NCI-H345 treated with DMSO at 0.1 percent for 48 hours (cell line): ENCODE results near the gene PLSCR1.
"Not testable (repeated sequence)": the region's sequence is repeated elsewhere in the genome, so short reads cannot be mapped to it uniquely, and the experiment has no call there.

Experiments
- DNase-seq: peaks from one replicate; lab custom pipeline; 2025; ENCODE audit not compliant: unreplicated experiment; lab: John Stamatoyannopoulos, UW

Gene PLSCR1

GRCh38 chr3:146550743-146551510 is 6.5 kb upstream of the PLSCR1 start:
- no peak for DNase-seq

GRCh38 chr3:146550070-146550615 is 5.7 kb upstream of the PLSCR1 start:
- no peak for DNase-seq

- DNase-seq, result no peak
These were observed 2.9 kb upstream of the PLSCR1 start for GRCh38 chr3:146547235-146547835.

- DNase-seq, result no peak
These were observed 2.1 kb upstream of the PLSCR1 start for GRCh38 chr3:146546366-146546965.

GRCh38 chr3:146544929-146545528 is 622 bp upstream of the PLSCR1 start:
- no peak for DNase-seq

GRCh38 chr3:146543461-146544001 is 876 bp downstream of the PLSCR1 start:
- no peak for DNase-seq

GRCh38 chr3:146542978-146543377 is 1.4 kb downstream of the PLSCR1 start:
- no peak for DNase-seq

GRCh38 chr3:146542179-146542578 is 2.2 kb downstream of the PLSCR1 start:
- no peak for DNase-seq

- no peak for DNase-seq
These were observed 3.4 kb downstream of the PLSCR1 start for GRCh38 chr3:146540978-146541377.

- DNase-seq, result no peak
These were observed 4.2 kb downstream of the PLSCR1 start for GRCh38 chr3:146540236-146540635.

GRCh38 chr3:146539315-146539714 is 5.1 kb downstream of the PLSCR1 start:
- DNase-seq, result no peak

GRCh38 chr3:146537603-146538002 is 6.8 kb downstream of the PLSCR1 start:
- no peak for DNase-seq

- no peak for DNase-seq
These were observed 7.7 kb downstream of the PLSCR1 start for GRCh38 chr3:146536681-146537080.

GRCh38 chr3:146532406-146532805 is 12.0 kb downstream of the PLSCR1 start:
- no peak for DNase-seq

- DNase-seq, result no peak
These were observed 13.8 kb downstream of the PLSCR1 start for GRCh38 chr3:146530609-146531008.

- DNase-seq, result no peak
These were observed 15.4 kb downstream of the PLSCR1 start for GRCh38 chr3:146529021-146529420.

GRCh38 chr3:146524961-146525360 is 19.4 kb downstream of the PLSCR1 start:
- DNase-seq, result no peak

- DNase-seq, result no peak
These were observed 20.9 kb downstream of the PLSCR1 start for GRCh38 chr3:146523531-146523930.

GRCh38 chr3:146522174-146523158 is 21.9 kb downstream of the PLSCR1 start:
- not testable (repeated sequence) for DNase-seq

GRCh38 chr3:146521394-146521793 is 23.0 kb downstream of the PLSCR1 start:
- DNase-seq, result no peak
